Measurements from ENCODE around the gene CAMKMT.

CAMKMT gene

GRCh38 chr2:44596537-44597320 is 235.0 kb downstream of the CAMKMT start:
- Histone ChIP-seq H3K27ac (no peak overlapping the region), H3K27me3 (replicated peaks) (no peaks in the 10 kb centered on the region), H3K4me3 (ENCODE audit: low read depth, low read length) (no peak overlapping the region), H3K36me3 (replicated peaks) (no peaks in the 10 kb centered on the region)
- DNase-seq: no peak
- no peak for TF ChIP-seq CTCF (IDR thresholded peaks at IDR 0.05; ENCODE audit: low read depth, low read length, missing control alignments)
- in situ Hi-C loops (cut with HindIII; ENCODE audit: low pct_ligation_motif_present, low sequenced_read_pairs): no loop called here

- Histone ChIP-seq H3K27ac (no peak overlapping the region), H3K27me3 (replicated peaks) (no peaks in the 10 kb centered on the region), H3K36me3 (replicated peaks) (no peaks in the 10 kb centered on the region), H3K4me3 (ENCODE audit: low read depth, low read length) (no peak overlapping the region)
- in situ Hi-C loops (cut with HindIII; ENCODE audit: low pct_ligation_motif_present, low sequenced_read_pairs): no loop called here
- no peak for DNase-seq
- no peak for TF ChIP-seq CTCF (IDR thresholded peaks at IDR 0.05; ENCODE audit: low read depth, low read length, missing control alignments)
These were observed 236.8 kb downstream of the CAMKMT start for GRCh38 chr2:44598330-44599119.

- no peak for DNase-seq
- TF ChIP-seq CTCF (IDR thresholded peaks at IDR 0.05; ENCODE audit: low read depth, low read length, missing control alignments): no peak
- in situ Hi-C loops (cut with HindIII; ENCODE audit: low pct_ligation_motif_present, low sequenced_read_pairs): no loop called here
- no peak overlapping the region for H3K27ac ChIP-seq
- no peaks in the 10 kb centered on the region for H3K36me3 ChIP-seq (replicated peaks)
- no peaks in the 10 kb centered on the region for H3K27me3 ChIP-seq (replicated peaks)
- no peak overlapping the region for H3K4me3 ChIP-seq (ENCODE audit: low read depth, low read length)
These were observed 237.4 kb downstream of the CAMKMT start for GRCh38 chr2:44599130-44599529.

- H3K27ac ChIP-seq: no peak overlapping the region
- no peak for DNase-seq
- in situ Hi-C loops (cut with HindIII; ENCODE audit: low pct_ligation_motif_present, low sequenced_read_pairs): no loop called here
These were observed 240.7 kb downstream of the CAMKMT start for GRCh38 chr2:44602446-44602845.

GRCh38 chr2:44605511-44605910 is 243.8 kb downstream of the CAMKMT start:
- Histone ChIP-seq H3K4me3 (ENCODE audit: low read depth, low read length) (no peak overlapping the region), H3K27ac (no peak overlapping the region), H3K36me3 (replicated peaks) (no peaks in the 10 kb centered on the region), H3K27me3 (replicated peaks) (no peaks in the 10 kb centered on the region)
- TF ChIP-seq CTCF (IDR thresholded peaks at IDR 0.05; ENCODE audit: low read depth, low read length, missing control alignments): no peak
- in situ Hi-C loops (cut with HindIII; ENCODE audit: low pct_ligation_motif_present, low sequenced_read_pairs): no loop called here
- no peak for DNase-seq

More at GRCh38 chr2:44602446-44602845, 240.7 kb downstream of the CAMKMT start:
- Histone ChIP-seq H3K4me3 (ENCODE audit: low read depth, low read length) (no peak overlapping the region), H3K36me3 (replicated peaks) (no peaks in the 10 kb centered on the region), H3K27me3 (replicated peaks) (no peaks in the 10 kb centered on the region)
- TF ChIP-seq CTCF (IDR thresholded peaks at IDR 0.05; ENCODE audit: low read depth, low read length, missing control alignments): no peak

Measured in brain microvascular endothelial cell (primary cell).